ENCODE data around the gene SIAE.
A peak's percentile ranks its signal among the peaks of the same experiment; 100 is the strongest.

- TF ChIP-seq CTCF (conservative IDR thresholded peaks at IDR 0.05 in 1 of 2, IDR thresholded peaks at IDR 0.05 in 1 of 2; ENCODE audit: low read depth in 1 of 2, low read length in 2 of 2) (no peak), EZH2 (IDR thresholded peaks at IDR 0.05; ENCODE audit: low read length, missing control alignments) (peak; percentile 82)
Measured at GRCh38 chr11:124718801-124719200, 45.3 kb upstream of the SIAE start.

Measured in fibroblast of lung (primary cell).